ENCODE measurements around the gene MSMB.
A peak's percentile ranks its signal among the peaks of the same experiment; 100 is the strongest.

Gene MSMB

DNA sequence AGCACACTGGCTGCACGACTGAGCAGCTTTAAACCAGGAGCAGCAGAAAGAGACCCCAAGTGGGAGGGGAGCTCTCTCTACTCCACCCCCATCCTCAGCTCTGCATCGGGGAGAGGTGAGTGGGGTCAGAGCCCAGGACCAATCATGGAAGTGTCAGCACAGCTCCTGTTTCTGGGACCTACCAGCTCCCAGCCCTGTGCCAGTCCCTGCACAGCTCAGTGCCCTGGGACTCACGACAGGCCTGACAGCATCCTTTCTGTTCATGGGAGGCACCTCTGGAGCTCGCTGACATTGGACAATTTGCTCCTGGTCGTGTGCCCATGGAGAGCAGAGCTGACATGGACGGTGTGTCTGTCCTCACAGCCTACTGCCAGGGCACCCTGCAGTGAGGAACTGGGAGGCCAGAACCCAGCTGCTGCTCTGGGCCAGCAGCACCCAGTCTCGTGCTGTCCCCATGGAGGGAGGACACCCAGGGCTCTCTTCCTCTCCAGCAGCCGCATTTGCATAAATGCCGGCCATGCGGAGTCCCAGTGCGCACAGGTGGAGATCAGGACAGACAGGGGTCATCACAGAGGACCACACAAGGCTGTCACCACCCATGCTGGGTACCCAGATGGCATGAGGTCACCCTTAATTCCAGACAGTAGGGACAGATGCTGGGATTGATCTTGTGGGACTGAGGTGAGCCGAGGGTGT is 45.9 kb upstream of the MSMB start:
- POLR2A ChIA-PET: no interaction called here
- H3K36me3 ChIP-seq (ENCODE audit: control insufficient read depth in 2 of 2, insufficient read depth in 1 of 2, low read length in 2 of 2): no peaks in the 10 kb centered on the region
- TF ChIP-seq ZNF791 (tag by site-specific recombination; IDR thresholded peaks at IDR 0.05) (no peak), ZFP69B (tag by site-specific recombination; IDR thresholded peaks at IDR 0.05) (no peak), GLIS2 (tag by site-specific recombination; IDR thresholded peaks at IDR 0.05) (0 out of 2 replicates have a peak, but pooled peaks have one; percentile 11), ZIC2 (tag by site-specific recombination; IDR thresholded peaks at IDR 0.05) (peak; percentile 44), ZNF174 (tag by site-specific recombination; IDR thresholded peaks at IDR 0.05) (no peak)
- TF ChIP-seq, protein P1, sequence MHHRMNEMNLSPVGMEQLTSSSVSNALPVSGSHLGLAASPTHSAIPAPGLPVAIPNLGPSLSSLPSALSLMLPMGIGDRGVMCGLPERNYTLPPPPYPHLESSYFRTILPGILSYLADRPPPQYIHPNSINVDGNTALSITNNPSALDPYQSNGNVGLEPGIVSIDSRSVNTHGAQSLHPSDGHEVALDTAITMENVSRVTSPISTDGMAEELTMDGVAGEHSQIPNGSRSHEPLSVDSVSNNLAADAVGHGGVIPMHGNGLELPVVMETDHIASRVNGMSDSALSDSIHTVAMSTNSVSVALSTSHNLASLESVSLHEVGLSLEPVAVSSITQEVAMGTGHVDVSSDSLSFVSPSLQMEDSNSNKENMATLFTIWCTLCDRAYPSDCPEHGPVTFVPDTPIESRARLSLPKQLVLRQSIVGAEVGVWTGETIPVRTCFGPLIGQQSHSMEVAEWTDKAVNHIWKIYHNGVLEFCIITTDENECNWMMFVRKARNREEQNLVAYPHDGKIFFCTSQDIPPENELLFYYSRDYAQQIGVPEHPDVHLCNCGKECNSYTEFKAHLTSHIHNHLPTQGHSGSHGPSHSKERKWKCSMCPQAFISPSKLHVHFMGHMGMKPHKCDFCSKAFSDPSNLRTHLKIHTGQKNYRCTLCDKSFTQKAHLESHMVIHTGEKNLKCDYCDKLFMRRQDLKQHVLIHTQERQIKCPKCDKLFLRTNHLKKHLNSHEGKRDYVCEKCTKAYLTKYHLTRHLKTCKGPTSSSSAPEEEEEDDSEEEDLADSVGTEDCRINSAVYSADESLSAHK (tag by site-specific recombination; IDR thresholded peaks at IDR 0.05): no peak

DNA sequence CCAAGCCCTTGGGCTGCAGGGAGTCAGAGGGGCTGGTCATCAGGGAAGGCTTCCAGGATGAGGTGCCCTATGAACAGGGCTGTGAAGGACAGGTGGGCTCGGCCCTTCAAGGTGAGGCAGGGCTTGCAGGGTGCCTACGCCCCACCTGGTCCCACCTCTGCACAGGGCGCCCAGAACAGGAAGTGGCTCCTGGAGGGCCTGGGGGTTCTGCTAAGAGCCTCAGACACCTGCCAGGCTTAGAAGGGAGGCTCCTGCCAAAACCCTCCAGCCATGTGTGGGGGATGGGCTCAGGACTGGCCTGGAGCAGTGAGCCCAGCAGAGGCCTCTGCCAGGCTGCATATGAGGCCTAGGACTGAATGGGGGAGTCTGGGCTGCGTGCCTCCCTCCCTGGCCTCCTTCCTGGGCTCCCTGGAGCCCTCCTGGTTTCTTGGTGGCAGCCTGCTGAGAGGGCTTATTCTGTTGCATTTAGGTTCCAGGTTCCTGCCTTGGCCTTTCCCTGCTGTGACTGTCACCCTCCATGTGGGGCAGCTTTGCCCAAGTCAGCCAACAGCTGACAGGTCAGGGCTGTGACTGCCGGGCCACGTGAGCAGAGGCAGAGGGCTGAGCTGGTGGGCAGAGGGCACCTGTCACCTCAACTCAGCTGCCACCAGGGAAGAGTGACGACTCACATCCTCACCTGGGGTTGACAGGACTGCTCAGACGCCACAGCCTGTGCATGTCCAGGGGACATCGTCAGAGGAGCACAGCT is 45.2 kb upstream of the MSMB start:
- TF ChIP-seq ZNF112 (tag by site-specific recombination; IDR thresholded peaks at IDR 0.05): no peak
- TF ChIP-seq, protein P2, sequence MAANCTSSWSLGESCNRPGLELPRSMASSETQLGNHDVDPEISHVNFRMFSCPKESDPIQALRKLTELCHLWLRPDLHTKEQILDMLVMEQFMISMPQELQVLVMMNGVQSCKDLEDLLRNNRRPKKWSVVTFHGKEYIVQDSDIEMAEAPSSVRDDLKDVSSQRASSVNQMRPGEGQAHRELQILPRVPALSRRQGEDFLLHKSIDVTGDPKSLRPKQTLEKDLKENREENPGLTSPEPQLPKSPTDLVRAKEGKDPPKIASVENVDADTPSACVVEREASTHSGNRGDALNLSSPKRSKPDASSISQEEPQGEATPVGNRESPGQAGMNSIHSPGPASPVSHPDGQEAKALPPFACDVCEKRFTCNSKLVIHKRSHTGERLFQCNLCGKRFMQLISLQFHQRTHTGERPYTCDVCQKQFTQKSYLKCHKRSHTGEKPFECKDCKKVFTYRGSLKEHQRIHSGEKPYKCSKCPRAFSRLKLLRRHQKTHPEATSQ (tag by site-specific recombination; IDR thresholded peaks at IDR 0.05): no peak
- TF ChIP-seq, protein P3, sequence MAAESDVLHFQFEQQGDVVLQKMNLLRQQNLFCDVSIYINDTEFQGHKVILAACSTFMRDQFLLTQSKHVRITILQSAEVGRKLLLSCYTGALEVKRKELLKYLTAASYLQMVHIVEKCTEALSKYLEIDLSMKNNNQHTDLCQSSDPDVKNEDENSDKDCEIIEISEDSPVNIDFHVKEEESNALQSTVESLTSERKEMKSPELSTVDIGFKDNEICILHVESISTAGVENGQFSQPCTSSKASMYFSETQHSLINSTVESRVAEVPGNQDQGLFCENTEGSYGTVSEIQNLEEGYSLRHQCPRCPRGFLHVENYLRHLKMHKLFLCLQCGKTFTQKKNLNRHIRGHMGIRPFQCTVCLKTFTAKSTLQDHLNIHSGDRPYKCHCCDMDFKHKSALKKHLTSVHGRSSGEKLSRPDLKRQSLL (tag by site-specific recombination; IDR thresholded peaks at IDR 0.05): no peak
- TF ChIP-seq IKZF3 (tag by site-specific recombination; IDR thresholded peaks at IDR 0.05): no peak
- TF ChIP-seq, protein P4, sequence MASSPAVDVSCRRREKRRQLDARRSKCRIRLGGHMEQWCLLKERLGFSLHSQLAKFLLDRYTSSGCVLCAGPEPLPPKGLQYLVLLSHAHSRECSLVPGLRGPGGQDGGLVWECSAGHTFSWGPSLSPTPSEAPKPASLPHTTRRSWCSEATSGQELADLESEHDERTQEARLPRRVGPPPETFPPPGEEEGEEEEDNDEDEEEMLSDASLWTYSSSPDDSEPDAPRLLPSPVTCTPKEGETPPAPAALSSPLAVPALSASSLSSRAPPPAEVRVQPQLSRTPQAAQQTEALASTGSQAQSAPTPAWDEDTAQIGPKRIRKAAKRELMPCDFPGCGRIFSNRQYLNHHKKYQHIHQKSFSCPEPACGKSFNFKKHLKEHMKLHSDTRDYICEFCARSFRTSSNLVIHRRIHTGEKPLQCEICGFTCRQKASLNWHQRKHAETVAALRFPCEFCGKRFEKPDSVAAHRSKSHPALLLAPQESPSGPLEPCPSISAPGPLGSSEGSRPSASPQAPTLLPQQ (tag by site-specific recombination; IDR thresholded peaks at IDR 0.05): no peak
- no peak for TF ChIP-seq ZNF768 (tag by site-specific recombination; IDR thresholded peaks at IDR 0.05)
- no peak for TF ChIP-seq ZNF596 (tag by site-specific recombination; IDR thresholded peaks at IDR 0.05)
- TF ChIP-seq TCF7L2 (IDR thresholded peaks at IDR 0.05; ENCODE audit: borderline replicate concordance, low read depth, low read length): no peak
- TF ChIP-seq SP7 (tag by site-specific recombination; IDR thresholded peaks at IDR 0.05): no peak
- ChIA-PET POLR2A (no interaction called here), CTCF (interaction anchor here (0.9 kb wide), 1 partner anchor 56 kb away, joined by 3 read pairs; no protein-coding TSS in a partner anchor)
- no peaks in the 10 kb centered on the region for H3K36me3 ChIP-seq (ENCODE audit: control insufficient read depth in 2 of 2, insufficient read depth in 1 of 2, low read length in 2 of 2)
- no peaks in the 10 kb centered on the region for H3K9me3 ChIP-seq (ENCODE audit: control insufficient read depth, insufficient read depth, low read depth, low read length)
- no peak overlapping the region for H3K27ac ChIP-seq (ENCODE audit: extremely low read depth, low read depth, low read length)
- H3K4me3 ChIP-seq (ENCODE audit: low read depth, low read length): no peak overlapping the region
- no peaks in the 10 kb centered on the region for H3K4me1 ChIP-seq (ENCODE audit: control insufficient read depth, insufficient read depth, low read length)

More for the DNA sequence above, 45.9 kb upstream of the MSMB start:
- Histone ChIP-seq H3K4me3 (ENCODE audit: low read depth, low read length) (no peak overlapping the region), H3K9me3 (ENCODE audit: control insufficient read depth, insufficient read depth, low read depth, low read length) (no peaks in the 10 kb centered on the region), H3K4me1 (ENCODE audit: control insufficient read depth, insufficient read depth, low read length) (no peaks in the 10 kb centered on the region), H3K27ac (ENCODE audit: extremely low read depth, low read depth, low read length) (no peak overlapping the region)
- CTCF ChIA-PET: interaction anchor here (0.9 kb wide), 1 partner anchor 57 kb away, joined by 3 read pairs; no protein-coding TSS in a partner anchor
